B cell (primary cell): ENCODE results near the gene TOP1. TPM values are rescaled to one million over a fixed set of nuclear protein-coding genes. Genes with fewer than 3 reads are reported as not detected.

Source experiments
- ATAC-seq: fragments of 200-7000 bp; cut with Tn5 transposase; one replicate; pipeline ENCODE4 v1.10.0; 2021; ENCODE audit warnings: low read depth, mild to moderate bottlenecking, moderate number of reproducible peaks, moderate library complexity
- CTCF ChIA-PET: fragments of 350-600 bp; sonication (Branson Sonifier 250); formaldehyde crosslinking; loops from one replicate; lab custom pipeline; 2021; ENCODE audit warnings: antibody characterized with exemption, inconsistent platforms; lab: Charles Lee
- POLR2A ChIA-PET: fragments of 350-600 bp; sonication (Branson Sonifier 250); formaldehyde crosslinking; loops from one replicate; lab custom pipeline; 2021; ENCODE audit warnings: antibody characterized with exemption; lab: Charles Lee
- DNase-seq: peaks from one replicate; pipeline ENCODE4 v3.0.0; 2013
- H2AFZ ChIP-seq: 2 replicates; pipeline ENCODE4 v1.6.1; 2012; ENCODE audit warnings: mild to moderate bottlenecking, low read depth, low read length; ENCODE audit not compliant: insufficient read depth, poor library complexity, severe bottlenecking
- H3K27ac ChIP-seq, 2 donors: 1 replicate in 1 of 2; 2 replicates in 1 of 2; pipeline ENCODE4 v1.5.1; 2012 to 2013; ENCODE audit warnings: low read length in 2 of 2, mild to moderate bottlenecking in 2 of 2, moderate library complexity in 1 of 2
- H3K27me3 ChIP-seq, 4 experiments: fragments of 200-600 bp in 1 of 4; sonication (generic) in 1 of 4; replicated peaks in 1 of 4; 1 replicate in 2 of 4; 2 replicates in 2 of 4; pipeline versions ENCODE4 v1.6.1 to v1.7.0; 2013 to 2016; ENCODE audit warnings: low read length in 3 of 4, mild to moderate bottlenecking in 2 of 4, mixed read lengths in 1 of 4, moderate library complexity in 1 of 4; ENCODE audit not compliant: insufficient read depth in 4 of 4, control insufficient read depth in 3 of 4; ENCODE audit errors: control extremely low read depth in 1 of 4
- H3K36me3 ChIP-seq, 2 experiments: replicated peaks in 1 of 2; 1 replicate in 1 of 2; 2 replicates in 1 of 2; pipeline versions ENCODE4 v1.6.1 to v1.7.1; 2013; ENCODE audit warnings: low read length in 1 of 2; ENCODE audit not compliant: insufficient read depth in 2 of 2, control insufficient read depth in 1 of 2; ENCODE audit errors: control extremely low read depth in 1 of 2, extremely low read depth in 1 of 2
- H3K4me1 ChIP-seq, 2 donors: fragments of 200-600 bp in 1 of 2; sonication (generic) in 1 of 2; 1 replicate in 1 of 2; 2 replicates in 1 of 2; pipeline versions ENCODE4 v1.5.1 to v1.6.1; 2013 to 2017; ENCODE audit warnings: low read length in 2 of 2; ENCODE audit not compliant: control insufficient read depth in 2 of 2, insufficient read depth in 2 of 2
- H3K4me2 ChIP-seq: replicated peaks from 2 replicates; pipeline ENCODE3; 2012; ENCODE audit warnings: mild to moderate bottlenecking, low read depth, low read length; ENCODE audit not compliant: poor library complexity, severe bottlenecking
- H3K4me3 ChIP-seq, 5 experiments: fragments of 200-600 bp in 1 of 5; sonication (generic) in 1 of 5; 1 replicate in 3 of 5; 2 replicates in 2 of 5; pipeline versions ENCODE4 v1.5.1 to v1.7.0; 2011 to 2016; ENCODE audit warnings: low read length in 4 of 5, mild to moderate bottlenecking in 4 of 5, low read depth in 2 of 5, control low read depth in 1 of 5, moderate library complexity in 1 of 5; ENCODE audit not compliant: insufficient read depth in 1 of 5; ENCODE audit errors: control extremely low read depth in 1 of 5, extremely low read depth in 1 of 5
- H3K79me2 ChIP-seq: fragments of 200-600 bp; sonication (generic); one replicate; pipeline ENCODE4 v1.6.0; 2016; ENCODE audit warnings: low read length; ENCODE audit not compliant: control insufficient read depth, insufficient read depth
- H3K9ac ChIP-seq: fragments of 200-600 bp; sonication (generic); 2 replicates; pipeline ENCODE4 v1.6.1; 2017; ENCODE audit warnings: mild to moderate bottlenecking, low read length, moderate library complexity
- H3K9me3 ChIP-seq, 3 donors: one replicate each; pipeline versions ENCODE4 v1.6.1 to v1.7.1; 2013; ENCODE audit warnings: low read length in 2 of 3; ENCODE audit not compliant: control insufficient read depth in 2 of 3, insufficient read depth in 1 of 3; ENCODE audit errors: control extremely low read depth in 1 of 3
- H4K20me1 ChIP-seq: 2 replicates; pipeline ENCODE4 v1.6.0; 2012; ENCODE audit warnings: mild to moderate bottlenecking, low read length; ENCODE audit not compliant: insufficient read depth, control insufficient read depth, poor library complexity, severe bottlenecking
- H3K27ac Mint-ChIP-seq: one replicate; pipeline ENCODE4 v1.8.0; 2021; ENCODE audit warnings: mixed read lengths
- H3K27me3 Mint-ChIP-seq: one replicate; pipeline ENCODE4 v1.8.0; 2021; ENCODE audit warnings: mixed read lengths
- H3K4me1 Mint-ChIP-seq: one replicate; pipeline ENCODE4 v1.8.0; 2021; ENCODE audit warnings: mixed read lengths
- H3K4me3 Mint-ChIP-seq: one replicate; pipeline ENCODE4 v1.8.0; 2021; ENCODE audit warnings: mixed read lengths
- H3K9me3 Mint-ChIP-seq: one replicate; pipeline ENCODE4 v1.8.0; 2022; ENCODE audit warnings: mixed read lengths; ENCODE audit not compliant: insufficient read depth
- EZH2 ChIP-seq: IDR thresholded peaks from 2 replicates; pipeline ENCODE4 v1.6.1; 2012; ENCODE audit warnings: borderline replicate concordance, low read depth, mild to moderate bottlenecking, moderate library complexity, low read length; ENCODE audit not compliant: insufficient read depth, poor library complexity, severe bottlenecking
- WGBS: methylation state at CpG from one replicate; pipeline ENCODE4 v1.1.5; 2013; ENCODE audit warnings: missing lambda C conversion rate; ENCODE audit not compliant: insufficient coverage; 5-methylcytosine and 5-hydroxymethylcytosine counted together
- intact Hi-C: fragments of 100-400 bp; cut with micrococcal nuclease; formaldehyde crosslinking; loops from one replicate; pipeline ENCODE4 v1.10.0; 2022
- polyA plus RNA-seq: library from polyadenylated mRNA; depleted of rRNA; stranded (reverse); fragments of >200 nt; gene quantifications from 2 replicates; pipeline ENCODE4 v1.2.3, GENCODE V29; 2012
- total RNA-seq, 2 donors: library from RNA; stranded (reverse); fragments of 120-200 nt in 1 of 2; gene quantifications; 1 replicate in 1 of 2; 2 replicates in 1 of 2; pipeline versions ENCODE4 v1.2.3 to v1.2.4, GENCODE V29; 2013 to 2022
- TF ChIP-seq, protein P1 (sequence below): fragments of 200-600 bp; IDR thresholded peaks from one replicate; pipeline ENCODE4 v1.8.0; 2022; ENCODE audit warnings: antibody characterized with exemption, mild to moderate bottlenecking

Gene TOP1
- total and polyA plus RNA-seq, 2 donors (not counting 1 experiment from before 2014, with no cell fraction given) = 5.4 to 44.9 TPM

DNA sequence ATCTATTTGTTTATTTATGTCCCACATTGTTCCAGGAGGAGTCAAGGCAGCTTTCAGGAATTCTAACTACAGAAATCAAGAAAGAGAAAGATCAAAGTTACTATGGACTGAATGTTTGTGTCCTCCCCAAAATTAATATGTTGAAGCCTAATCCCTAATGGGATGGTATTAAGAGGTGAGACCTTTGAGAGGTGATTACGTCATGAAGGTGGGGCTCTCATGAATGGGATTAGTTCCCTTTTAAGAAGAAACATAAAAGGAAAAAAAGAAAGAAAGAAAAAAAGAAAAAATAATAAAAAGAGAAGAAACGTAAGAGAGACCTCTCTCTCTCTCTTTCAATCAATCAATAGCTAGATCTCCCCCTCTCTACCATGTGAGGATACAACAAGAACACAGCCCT lies 44.7 kb upstream of the TOP1 start:
- H3K9me3 Mint-ChIP-seq = no peaks in the 10 kb centered on the region
- ATAC-seq = no peak
- CTCF ChIA-PET = interaction anchor here (1.1 to 6.7 kb wide), 4 partner anchors 15 to 111 kb away, joined by 3 to 45 read pairs (median 10); no protein-coding TSS in a partner anchor

DNA sequence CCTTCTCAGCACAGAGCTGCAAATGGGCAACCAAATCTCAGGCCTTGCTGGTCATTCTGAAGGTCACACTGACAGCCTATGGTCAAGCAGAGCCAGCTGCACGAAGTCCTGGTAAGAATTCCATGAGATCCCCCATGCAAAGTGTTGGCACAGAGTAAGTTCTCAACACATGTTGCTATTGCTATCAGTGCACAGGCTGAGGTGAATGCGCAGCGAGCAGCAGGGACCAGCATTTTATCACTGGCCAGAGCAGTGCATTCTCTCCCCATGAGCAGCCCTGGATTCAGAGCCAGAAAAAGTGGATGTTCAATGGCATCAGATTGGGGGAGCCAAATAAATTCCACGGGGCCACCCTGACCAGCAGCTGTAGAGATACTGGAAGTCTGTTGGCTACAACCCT lies 44.1 kb upstream of the TOP1 start:
- no peak for ATAC-seq
- CTCF ChIA-PET = interaction anchor here (1.4 to 11.3 kb wide), 4 partner anchors 16 to 111 kb away, joined by 5 to 174 read pairs (median 30); no protein-coding TSS in a partner anchor
- Histone ChIP-seq H3K27me3 (no peaks in the 10 kb centered on the region), H3K4me3 (no peak overlapping the region), H3K9me3 (peaks cover 0 to 6% (median 0%) of the 10 kb centered on the region in 3 donors), H3K27ac (no peak overlapping the region), H3K9ac (no peak overlapping the region), H4K20me1 (no peaks in the 10 kb centered on the region), H3K4me2 (no peak overlapping the region), H2AFZ (no peak overlapping the region), H3K4me1 (peaks cover 20 to 21% of the 10 kb centered on the region in 2 donors), H3K36me3 (no peaks in the 10 kb centered on the region), H3K79me2 (no peaks in the 10 kb centered on the region)
- Mint-ChIP-seq H3K4me1 (peaks cover 16% of the 10 kb centered on the region), H3K9me3 (no peaks in the 10 kb centered on the region), H3K27ac (no peak overlapping the region), H3K4me3 (no peak overlapping the region), H3K27me3 (no peaks in the 10 kb centered on the region)
- POLR2A ChIA-PET = interaction anchor here (0.6 kb wide), 1 partner anchor 17 kb away, joined by 15 read pairs; no protein-coding TSS in a partner anchor
- WGBS = 96% methylated on average over 4 of the region's 4 CpGs
- intact Hi-C loops = no loop called here
- no peak for DNase-seq
- no peak for TF ChIP-seq EZH2
- TF ChIP-seq, protein P1, sequence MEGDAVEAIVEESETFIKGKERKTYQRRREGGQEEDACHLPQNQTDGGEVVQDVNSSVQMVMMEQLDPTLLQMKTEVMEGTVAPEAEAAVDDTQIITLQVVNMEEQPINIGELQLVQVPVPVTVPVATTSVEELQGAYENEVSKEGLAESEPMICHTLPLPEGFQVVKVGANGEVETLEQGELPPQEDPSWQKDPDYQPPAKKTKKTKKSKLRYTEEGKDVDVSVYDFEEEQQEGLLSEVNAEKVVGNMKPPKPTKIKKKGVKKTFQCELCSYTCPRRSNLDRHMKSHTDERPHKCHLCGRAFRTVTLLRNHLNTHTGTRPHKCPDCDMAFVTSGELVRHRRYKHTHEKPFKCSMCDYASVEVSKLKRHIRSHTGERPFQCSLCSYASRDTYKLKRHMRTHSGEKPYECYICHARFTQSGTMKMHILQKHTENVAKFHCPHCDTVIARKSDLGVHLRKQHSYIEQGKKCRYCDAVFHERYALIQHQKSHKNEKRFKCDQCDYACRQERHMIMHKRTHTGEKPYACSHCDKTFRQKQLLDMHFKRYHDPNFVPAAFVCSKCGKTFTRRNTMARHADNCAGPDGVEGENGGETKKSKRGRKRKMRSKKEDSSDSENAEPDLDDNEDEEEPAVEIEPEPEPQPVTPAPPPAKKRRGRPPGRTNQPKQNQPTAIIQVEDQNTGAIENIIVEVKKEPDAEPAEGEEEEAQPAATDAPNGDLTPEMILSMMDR = no peak

More for the DNA sequence above, 44.7 kb upstream of the TOP1 start:
- Histone ChIP-seq H3K4me3 (no peak overlapping the region), H3K4me1 (peaks cover 20 to 21% of the 10 kb centered on the region in 2 donors), H3K9ac (no peak overlapping the region), H4K20me1 (no peaks in the 10 kb centered on the region), H3K27ac (no peak overlapping the region), H3K27me3 (no peaks in the 10 kb centered on the region), H3K79me2 (no peaks in the 10 kb centered on the region), H3K9me3 (peaks cover 0 to 10% (median 0%) of the 10 kb centered on the region in 3 donors), H3K36me3 (no peaks in the 10 kb centered on the region), H3K4me2 (no peak overlapping the region), H2AFZ (no peak overlapping the region)
- Mint-ChIP-seq H3K27me3 (no peaks in the 10 kb centered on the region), H3K4me1 (peaks cover 16% of the 10 kb centered on the region), H3K27ac (no peak overlapping the region), H3K4me3 (no peak overlapping the region)
- no peak for TF ChIP-seq EZH2
- no peak for DNase-seq
- intact Hi-C loops = no loop called here
- whole genome bisulfite sequencing = no CpG with 5 or more reads among the region's 2 CpGs
- POLR2A ChIA-PET = no interaction called here
